HepG2 (cell line): Measurements from ENCODE around the gene C16orf90. TPM values are rescaled to one million over a fixed set of nuclear protein-coding genes. Genes with fewer than 3 reads are reported as not detected.

ENCODE experiments used
- ATAC-seq: fragments of 200-7000 bp; cut with Tn5 transposase; 3 replicates; pipeline ENCODE4 v1.9.1; 2020; ENCODE audit warnings: mild to moderate bottlenecking, moderate library complexity
- BruUV-seq: library from RNA; stranded (reverse); fragments of 400-500 nt; replicated peaks from 2 replicates; lab custom pipeline; 2021; lab: Mats Ljungman, UMichigan
- CTCF ChIA-PET: fragments of 300-600 bp; formaldehyde crosslinking; extraction: SDS; loops from one replicate; lab custom pipeline; 2021; ENCODE audit warnings: low total read pairs, inconsistent platforms, low intra/inter-chr PET ratio; lab: Yijun Ruan, JAX
- POLR2A ChIA-PET: fragments of 350-600 bp; sonication (Branson Sonifier 250); formaldehyde crosslinking; loops from one replicate; lab custom pipeline; 2020; ENCODE audit warnings: antibody characterized with exemption, inconsistent platforms; lab: Yijun Ruan, JAX
- DNase-seq: peaks from one replicate; pipeline ENCODE4 v3.0.0-alpha.2; 2015; ENCODE audit warnings: low spot score
- FAIRE-seq: peaks from 3 replicates; lab custom pipeline; 2011; peaks lifted over from hg19 to GRCh38; lab: Jason Lieb, UNC
- H2AFZ ChIP-seq: one replicate; pipeline ENCODE4 v1.6.1; 2011; ENCODE audit warnings: low read length, inconsistent platforms
- H3K27ac ChIP-seq: fragments of 300-600 bp; 3 replicates; pipeline ENCODE4 v1.8.0; 2011; ENCODE audit warnings: mixed run types, mild to moderate bottlenecking, mixed read lengths, low read length, inconsistent platforms; ENCODE audit not compliant: insufficient read depth; ENCODE audit errors: extremely low read length
- H3K27me3 ChIP-seq, 2 experiments: fragments of 200-600 bp in 1 of 2; 2 replicates in 1 of 2; 3 replicates in 1 of 2; pipeline versions ENCODE4 v1.6.0 to v1.8.0; 2011; ENCODE audit warnings: low read length in 2 of 2, mild to moderate bottlenecking in 2 of 2, moderate library complexity in 2 of 2, inconsistent platforms in 1 of 2; ENCODE audit not compliant: insufficient read depth in 2 of 2, control insufficient read depth in 1 of 2
- H3K36me3 ChIP-seq, 2 experiments: fragments of 200-600 bp in 1 of 2; replicated peaks in 1 of 2; 2 replicates in 1 of 2; 3 replicates in 1 of 2; pipeline versions ENCODE4 v1.5.1 to v1.8.0; 2011; ENCODE audit warnings: low read length in 2 of 2, inconsistent platforms in 1 of 2; ENCODE audit not compliant: insufficient read depth in 2 of 2, control insufficient read depth in 1 of 2
- H3K4me1 ChIP-seq: 2 replicates; pipeline ENCODE4 v1.5.1; 2012; ENCODE audit warnings: low read length, inconsistent platforms; ENCODE audit not compliant: insufficient read depth
- H3K4me2 ChIP-seq: 2 replicates; pipeline ENCODE4 v1.6.0; 2011; ENCODE audit warnings: low read depth, low read length, inconsistent platforms
- H3K4me3 ChIP-seq, 3 experiments: fragments of 200-600 bp in 1 of 3; sonication (generic), shearing (Covaris generic) in 1 of 3; replicated peaks in 1 of 3; 2 replicates each; pipeline ENCODE4 v1.5.1; 2011 to 2016; ENCODE audit warnings: low read length in 3 of 3, inconsistent platforms in 2 of 3, low read depth in 2 of 3, mild to moderate bottlenecking in 2 of 3, control low read depth in 1 of 3, mixed read lengths in 1 of 3; ENCODE audit not compliant: insufficient read depth in 1 of 3
- H3K79me2 ChIP-seq: one replicate; pipeline ENCODE4 v1.6.1; 2011; ENCODE audit warnings: low read length, inconsistent platforms; ENCODE audit not compliant: insufficient read depth
- H3K9ac ChIP-seq: 2 replicates; pipeline ENCODE4 v1.6.0; 2011; ENCODE audit warnings: mild to moderate bottlenecking, low read depth, low read length, inconsistent platforms; ENCODE audit not compliant: insufficient read depth
- H3K9me3 ChIP-seq: 2 replicates; pipeline ENCODE4 v1.5.1; 2012; ENCODE audit warnings: mild to moderate bottlenecking, low read length
- H4K20me1 ChIP-seq: 2 replicates; pipeline ENCODE4 v1.6.0; 2011; ENCODE audit warnings: inconsistent platforms, mild to moderate bottlenecking, low read length, moderate library complexity; ENCODE audit not compliant: insufficient read depth
- AGO2 ChIP-seq: fragments of 200-400 bp; formaldehyde crosslinking; optimal IDR thresholded peaks from 2 replicates; pipeline ENCODE3; 2017; ENCODE audit warnings: mild to moderate bottlenecking, low read depth, low read length, moderate library complexity
- FUBP1 ChIP-seq: sonication (generic); formaldehyde crosslinking; IDR thresholded peaks from 2 replicates; pipeline ENCODE4 v1.5.1; 2020; ENCODE audit warnings: missing genetic modification reagents, mild to moderate bottlenecking, borderline replicate concordance
- MYNN ChIP-seq: sonication (generic); formaldehyde crosslinking; IDR thresholded peaks from 2 replicates; pipeline ENCODE4 v1.4.0; 2020; ENCODE audit warnings: mild to moderate bottlenecking, low read depth, missing genetic modification reagents
- NR0B2 ChIP-seq: sonication (generic); formaldehyde crosslinking; IDR thresholded peaks from 2 replicates; pipeline ENCODE4 v1.4.0; 2020; ENCODE audit warnings: mild to moderate bottlenecking, missing genetic modification reagents
- PREB ChIP-seq: sonication (generic); formaldehyde crosslinking; IDR thresholded peaks from 2 replicates; pipeline ENCODE4 v1.4.0; 2020; ENCODE audit warnings: missing genetic modification reagents
- ZNF136 ChIP-seq: sonication (generic); formaldehyde crosslinking; IDR thresholded peaks from 2 replicates; pipeline ENCODE4 v1.8.1; 2022; ENCODE audit warnings: low read depth, mild to moderate bottlenecking, moderate library complexity, missing genetic modification reagents
- ZNF770 ChIP-seq: sonication (generic); formaldehyde crosslinking; IDR thresholded peaks from 2 replicates; pipeline ENCODE4 v1.5.0; 2020; ENCODE audit warnings: mild to moderate bottlenecking, missing genetic modification reagents
- ZNF816 ChIP-seq: sonication (generic); formaldehyde crosslinking; IDR thresholded peaks from 2 replicates; pipeline ENCODE4 v1.8.0; 2022; ENCODE audit warnings: missing genetic modification reagents, mild to moderate bottlenecking, borderline replicate concordance
- WGBS: methylation state at CpG from one replicate; pipeline ENCODE4 v1.1.6; 2017; ENCODE audit warnings: low lambda C conversion rate; 5-methylcytosine and 5-hydroxymethylcytosine counted together
- in situ Hi-C: cut with HindIII; loops from 2 replicates; pipeline ENCODE4 v1.10.0; 2017; ENCODE audit warnings: low pct_unique_long_range_greater_than_20kb; ENCODE audit not compliant: extremely low pct_ligation_motif_present
- intact Hi-C: fragments of 100-400 bp; cut with micrococcal nuclease; formaldehyde crosslinking; loops from one replicate; pipeline ENCODE4 v1.10.0; 2022; ENCODE audit not compliant: unreplicated experiment
- polyA plus RNA-seq, 8 experiments: library from polyadenylated mRNA; depleted of rRNA in 3 of 8; stranded (reverse) in 7 of 8; unstranded in 1 of 8; fragments of >200 nt; fragmentation: Illumina TruSeq in 4 of 8; extraction: Trizol in 4 of 8; gene quantifications; 2 replicates each; pipeline versions ENCODE4 v1.2.1 to v1.2.3, GENCODE V29; 2011 to 2016; ENCODE audit warnings: low read depth in 4 of 8, missing spikeins in 1 of 8, mixed read lengths in 1 of 8; ENCODE audit not compliant: insufficient read depth in 1 of 8
- total RNA-seq, 5 experiments: library from RNA; depleted of rRNA; stranded (reverse); fragments of >200 nt; fragmentation: Illumina TruSeq; extraction: Trizol; gene quantifications; 2 replicates each; pipeline ENCODE4 v1.2.3, GENCODE V29; 2016; ENCODE audit warnings: low read depth in 1 of 5

C16orf90 gene
- total and polyA plus RNA-seq, 2 of the 13 experiments (the other 11 are each of a cell fraction or from before 2014, with no cell fraction given): not detected

GRCh38 chr16:3486506-3487215 lies 8.6 kb downstream of the C16orf90 start:
- Histone ChIP-seq H3K4me2 (no peak overlapping the region), H3K9ac (no peak overlapping the region), H3K79me2 (no peaks in the 10 kb centered on the region), H3K9me3 (no peaks in the 10 kb centered on the region), H3K4me3 (no peak overlapping the region), H3K27ac (no peak overlapping the region), H3K27me3 (no peaks in the 10 kb centered on the region), H3K36me3 (peaks cover 24 to 47% of the 10 kb centered on the region in 2 experiments), H4K20me1 (peaks cover 1% of the 10 kb centered on the region; the same call in 1 of the 2 replicates), H3K4me1 (peaks cover 13% of the 10 kb centered on the region), H2AFZ (no peak overlapping the region)
- CTCF ChIA-PET: no interaction called here
- TF ChIP-seq FUBP1 (CRISPR knock-in tag) (no peak), MYNN (CRISPR knock-in tag) (no peak), ZNF770 (no peak), AGO2 (peak; percentile 44), NR0B2 (no peak), ZNF816 (no peak), ZNF136 (CRISPR knock-in tag) (no peak), PREB (CRISPR knock-in tag) (no peak)
- in situ Hi-C loops (no loop called here), intact Hi-C loops (no loop called here)
- 93% methylated on average over 15 of the region's 24 CpGs for WGBS
- FAIRE-seq (no peak), ATAC-seq (no peak), DNase-seq (no peak)
- TSS peak; percentile 6 for BruUV-seq
- POLR2A ChIA-PET: interaction anchor here (1.4 kb wide), 2 partner anchors 43 to 85 kb away, joined by 3 to 6 read pairs; partner anchors contain the start of genes NAA60, ZNF174 and ZSCAN32
